Transverse colon (tissue), 4 donors: Measurements from ENCODE around the gene CFAP126. TPM values are rescaled to one million over a fixed set of nuclear protein-coding genes. Genes with fewer than 3 reads are reported as not detected.
"Not testable (repeated sequence)": the region's sequence is repeated elsewhere in the genome, so short reads cannot be mapped to it uniquely, and the experiment has no call there.

Source experiments
- DNase-seq: peaks from one replicate; pipeline ENCODE4 v3.0.0-alpha.2; 2019
- H3K27ac ChIP-seq, 4 donors: fragments of 200-600 bp; sonication (generic); 2 replicates each; pipeline ENCODE4 v1.5.1; 2016 to 2018; ENCODE audit warnings: inconsistent platforms in 4 of 4
- H3K27me3 ChIP-seq: fragments of 200-600 bp; sonication (generic); 2 replicates; pipeline ENCODE4 v1.5.1; 2017; ENCODE audit warnings: inconsistent platforms
- H3K36me3 ChIP-seq, 4 donors: fragments of 200-600 bp; sonication (generic); 2 replicates each; pipeline ENCODE4 v1.5.1; 2017 to 2019; ENCODE audit warnings: inconsistent platforms in 4 of 4
- H3K4me1 ChIP-seq, 4 donors: fragments of 200-600 bp; sonication (generic); 2 replicates each; pipeline ENCODE4 v1.5.1; 2017 to 2020; ENCODE audit warnings: inconsistent platforms in 4 of 4
- H3K4me3 ChIP-seq, 4 donors: fragments of 200-600 bp; sonication (generic); 1 replicate in 1 of 4; 2 replicates in 3 of 4; pipeline versions ENCODE4 v1.5.1 to v1.6.1; 2017 to 2019; ENCODE audit warnings: inconsistent platforms in 4 of 4
- H3K9me3 ChIP-seq, 2 donors: fragments of 200-600 bp; sonication (generic); 2 replicates each; pipeline ENCODE4 v1.5.1; 2017 to 2019; ENCODE audit warnings: inconsistent platforms in 2 of 2
- CTCF ChIP-seq, 5 experiments: fragments of 200-600 bp in 3 of 5; fragments of 450-650 bp in 2 of 5; sonication (generic) in 3 of 5; IDR thresholded peaks; 1 replicate in 2 of 5; 2 replicates in 3 of 5; pipeline ENCODE4 v1.5.1; 2016 to 2017; ENCODE audit warnings: antibody characterized with exemption in 5 of 5, inconsistent platforms in 3 of 5, mild to moderate bottlenecking in 2 of 5, moderate library complexity in 1 of 5
- EP300 ChIP-seq: sonication (generic); formaldehyde crosslinking; IDR thresholded peaks from one replicate; pipeline ENCODE4 v1.6.1; 2017; ENCODE audit warnings: antibody characterized with exemption, low read depth
- POLR2A ChIP-seq: fragments of 450-650 bp; IDR thresholded peaks from one replicate; pipeline ENCODE4 v1.6.1; 2016; ENCODE audit warnings: antibody characterized with exemption, mild to moderate bottlenecking, moderate library complexity
- POLR2AphosphoS5 ChIP-seq, 3 donors: sonication (generic); formaldehyde crosslinking; IDR thresholded peaks; one replicate each; pipeline ENCODE4 v1.6.1; 2016; ENCODE audit warnings: antibody characterized with exemption in 3 of 3
- WGBS, 2 donors: methylation state at CpG; one replicate each; pipeline ENCODE4 v1.1.5; 2018; ENCODE audit warnings: low coverage in 1 of 2; 5-methylcytosine and 5-hydroxymethylcytosine counted together
- in situ Hi-C, 4 donors: fragments of 200-750 bp; cut with MboI; loops; one replicate each; pipeline versions ENCODE4 v1.15.0 to v1.15.1; 2017; ENCODE audit warnings: low sequenced_read_pairs in 3 of 4, low pct_ligation_motif_present in 1 of 4, low pct_unique_long_range_greater_than_20kb in 1 of 4
- intact Hi-C: fragments of 100-400 bp; cut with DNase I; formaldehyde crosslinking; loops from one replicate; pipeline ENCODE4 v1.15.1; 2023; ENCODE audit warnings: low total_unique reads
- total RNA-seq, 4 donors: library from RNA; depleted of rRNA; stranded (reverse); fragments of >200 nt; gene quantifications; one replicate each; pipeline ENCODE4 v1.1.0, GENCODE V29; 2016

The CFAP126 gene
- total RNA-seq, 4 donors from 2014 or later = not detected

GRCh38 chr1:161398900-161399256, 31.2 kb upstream of the CFAP126 start:
- peak overlapping the region; percentile 49 to 92 (median 77) for H3K4me3 ChIP-seq
- H3K4me1 ChIP-seq = peaks cover 9 to 20% (median 11%) of the 10 kb centered on the region in 4 donors
- in situ Hi-C loops (loop anchor here in 1 of 4 donors (25.0 kb wide), 1 partner anchor 187 kb away; the partner anchor contains the start of genes APOA2, FCER1G and NDUFS2), intact Hi-C loops (no loop called here)
- WGBS, 2 donors = 0 to 9% methylated on average over 1 to 17 of the region's 17 CpGs
- no peaks in the 10 kb centered on the region for H3K36me3 ChIP-seq
- peak overlapping the region; percentile 98 to 100 (median 100) for H3K27ac ChIP-seq
- DNase-seq = no peak
- H3K27me3 ChIP-seq = no peaks in the 10 kb centered on the region
- TF ChIP-seq EP300 (no peak), CTCF (IDR thresholded peaks at IDR 0.05) (no peak), POLR2AphosphoS5 (IDR thresholded peaks at IDR 0.05) (no peak), POLR2A (no peak)
- no peaks in the 10 kb centered on the region for H3K9me3 ChIP-seq

GRCh38 chr1:161397038-161397437, 29.4 kb upstream of the CFAP126 start:
- intact Hi-C loops, H3K27ac ChIP-seq, H3K36me3 ChIP-seq, H3K4me3 ChIP-seq, DNase-seq, H3K9me3 ChIP-seq, H3K27me3 ChIP-seq: not testable (repeated sequence)
- in situ Hi-C loops = loop anchor here in 1 of 4 donors (25.0 kb wide), 1 partner anchor 185 kb away; the partner anchor contains the start of genes APOA2, FCER1G and NDUFS2
- WGBS, 2 donors = 95 to 97% methylated on average over 8 of the region's 8 CpGs
- H3K4me1 ChIP-seq = peaks cover 9 to 15% (median 11%) of the 10 kb centered on the region in 4 donors

GRCh38 chr1:161393151-161393550, 25.5 kb upstream of the CFAP126 start:
- intact Hi-C loops (no loop called here), in situ Hi-C loops (loop anchor here in 1 of 4 donors (25.0 kb wide), 1 partner anchor 181 kb away; the partner anchor contains the start of genes APOA2, FCER1G and NDUFS2)
- TF ChIP-seq EP300 = no peak
- no peak for TF ChIP-seq POLR2AphosphoS5 (IDR thresholded peaks at IDR 0.05)
- no peak for TF ChIP-seq CTCF (IDR thresholded peaks at IDR 0.05)
- no peak for TF ChIP-seq POLR2A
- no peak overlapping the region for H3K4me3 ChIP-seq
- no peaks in the 10 kb centered on the region for H3K9me3 ChIP-seq
- no peak overlapping the region for H3K27ac ChIP-seq
- DNase-seq = no peak
- H3K36me3 ChIP-seq = no peaks in the 10 kb centered on the region
- H3K4me1 ChIP-seq = peaks cover 0 to 12% (median 10%) of the 10 kb centered on the region in 4 donors
- H3K27me3 ChIP-seq = no peaks in the 10 kb centered on the region

- Histone ChIP-seq H3K4me3 (no peak overlapping the region), H3K4me1 (peaks cover 0 to 12% (median 8%) of the 10 kb centered on the region in 4 donors), H3K36me3 (no peaks in the 10 kb centered on the region), H3K9me3 (no peaks in the 10 kb centered on the region), H3K27ac (no peak overlapping the region), H3K27me3 (no peaks in the 10 kb centered on the region)
- TF ChIP-seq EP300 = no peak
- no peak for TF ChIP-seq POLR2AphosphoS5 (IDR thresholded peaks at IDR 0.05)
- TF ChIP-seq CTCF (IDR thresholded peaks at IDR 0.05) = no peak
- no peak for TF ChIP-seq POLR2A
- DNase-seq = no peak
- WGBS, 2 donors = 86 to 94% methylated on average over 6 to 8 of the region's 8 CpGs
- intact Hi-C loops (no loop called here), in situ Hi-C loops (loop anchor here in 1 of 4 donors (25.0 kb wide), 1 partner anchor 179 kb away; the partner anchor contains the start of genes APOA2, FCER1G and NDUFS2)
Observed at GRCh38 chr1:161391611-161392010, 23.9 kb upstream of the CFAP126 start.

- intact Hi-C loops, H3K9me3 ChIP-seq, H3K36me3 ChIP-seq, H3K27me3 ChIP-seq, H3K4me3 ChIP-seq, H3K27ac ChIP-seq, DNase-seq: not testable (repeated sequence)
- in situ Hi-C loops = loop anchor here in 1 of 4 donors (25.0 kb wide), 1 partner anchor 179 kb away; the partner anchor contains the start of genes APOA2, FCER1G and NDUFS2
- H3K4me1 ChIP-seq = peaks cover 0 to 12% (median 8%) of the 10 kb centered on the region in 4 donors
- 86 to 93% methylated on average over 2 to 7 of the region's 7 CpGs for WGBS, 2 donors
Observed at GRCh38 chr1:161391136-161391535, 23.5 kb upstream of the CFAP126 start.
